K562 (cell line): ENCODE data around the gene OTOGL. TPM values are rescaled to one million over a fixed set of nuclear protein-coding genes. Genes with fewer than 3 reads are reported as not detected.

Experiments
- ATAC-seq: fragments of 200-7000 bp; cut with Tn5 transposase; 3 replicates; pipeline ENCODE4 v1.9.1; 2020; ENCODE audit warnings: moderate library complexity
- BruUV-seq: library from RNA; stranded (reverse); fragments of 400-500 nt; replicated peaks from 2 replicates; lab custom pipeline; 2021; lab: Mats Ljungman, UMichigan
- CTCF ChIA-PET: fragments of 300-600 bp; formaldehyde crosslinking; extraction: SDS; loops from one replicate; lab custom pipeline; 2021; ENCODE audit warnings: low intra/inter-chr PET ratio; lab: Yijun Ruan, JAX
- POLR2A ChIA-PET: fragments of 300-600, 350-650 bp; sonication (Branson Sonifier 250); formaldehyde crosslinking; extraction: SDS; loops from one replicate; lab custom pipeline; 2021; ENCODE audit warnings: antibody characterized with exemption, inconsistent platforms; lab: Yijun Ruan, JAX
- DNase-seq, 4 experiments: peaks; one replicate each; pipeline versions ENCODE4 v3.0.0 to v3.0.0-alpha.2; 2011 to 2018; ENCODE audit warnings: low spot score in 3 of 4, mixed read lengths in 3 of 4; ENCODE audit errors: extremely low read depth in 1 of 4
- FAIRE-seq: peaks from 2 replicates; lab custom pipeline; 2011; peaks lifted over from hg19 to GRCh38; lab: Jason Lieb, UNC
- H2AFZ ChIP-seq: 2 replicates; pipeline ENCODE4 v1.6.0; 2011; ENCODE audit warnings: low read depth, low read length, control low read depth, inconsistent platforms
- H3K27ac ChIP-seq: fragments of 200-600 bp; 3 replicates; pipeline ENCODE4 v1.8.0; 2011; ENCODE audit warnings: low read depth, mild to moderate bottlenecking, control low read depth, inconsistent platforms, low read length, moderate library complexity, mixed read lengths; ENCODE audit errors: extremely low read depth
- H3K27me3 ChIP-seq, 2 experiments: fragments of 300-600 bp in 1 of 2; 2 replicates in 1 of 2; 3 replicates in 1 of 2; pipeline versions ENCODE4 v1.6.0 to v1.8.0; 2011; ENCODE audit warnings: inconsistent platforms in 2 of 2, low read length in 2 of 2, mild to moderate bottlenecking in 1 of 2, mixed read lengths in 1 of 2, moderate library complexity in 1 of 2; ENCODE audit not compliant: control insufficient read depth in 2 of 2, insufficient read depth in 2 of 2
- H3K36me3 ChIP-seq: fragments of 300-600 bp; 3 replicates; pipeline ENCODE4 v1.8.0; 2011; ENCODE audit warnings: mild to moderate bottlenecking, low read length, inconsistent platforms; ENCODE audit not compliant: control insufficient read depth, insufficient read depth
- H3K4me1 ChIP-seq, 2 experiments: fragments of 200-600 bp in 1 of 2; replicated peaks in 1 of 2; 2 replicates in 1 of 2; 3 replicates in 1 of 2; pipeline versions ENCODE4 v1.5.1 to v1.8.0; 2011; ENCODE audit warnings: inconsistent platforms in 2 of 2, low read length in 2 of 2, mild to moderate bottlenecking in 1 of 2, mixed read lengths in 1 of 2, moderate library complexity in 1 of 2; ENCODE audit not compliant: control insufficient read depth in 2 of 2, insufficient read depth in 2 of 2
- H3K4me2 ChIP-seq: 2 replicates; pipeline ENCODE4 v1.6.1; 2011; ENCODE audit warnings: low read length, control low read depth, inconsistent platforms, mixed read lengths; ENCODE audit not compliant: insufficient read depth
- H3K4me3 ChIP-seq: fragments of 200-600 bp; sonication (generic), shearing (Covaris generic); 2 replicates; pipeline ENCODE4 v1.5.1; 2016; ENCODE audit warnings: control low read depth, inconsistent platforms
- H3K79me2 ChIP-seq: fragments of 200-600 bp; 3 replicates; pipeline ENCODE4 v1.8.0; 2011; ENCODE audit warnings: low read length, inconsistent platforms; ENCODE audit not compliant: control insufficient read depth, insufficient read depth
- H3K9ac ChIP-seq, 2 experiments: 2 replicates each; pipeline versions ENCODE4 v1.6.0 to v1.6.1; 2011; ENCODE audit warnings: low read depth in 2 of 2, low read length in 2 of 2, control low read depth in 1 of 2, inconsistent platforms in 1 of 2, mild to moderate bottlenecking in 1 of 2, mixed read lengths in 1 of 2; ENCODE audit not compliant: insufficient read depth in 1 of 2
- H3K9me1 ChIP-seq: one replicate; pipeline ENCODE4 v1.6.0; 2011; ENCODE audit warnings: inconsistent platforms, mild to moderate bottlenecking, low read length, moderate library complexity; ENCODE audit not compliant: control insufficient read depth, insufficient read depth
- H3K9me3 ChIP-seq: replicated peaks from 2 replicates; pipeline ENCODE4 v1.5.1; 2011; ENCODE audit warnings: low read depth, low read length, inconsistent platforms; ENCODE audit not compliant: control insufficient read depth, insufficient read depth
- H4K20me1 ChIP-seq: replicated peaks from 2 replicates; pipeline ENCODE4 v1.6.1; 2011; ENCODE audit warnings: low read length, inconsistent platforms, mixed read lengths; ENCODE audit not compliant: control insufficient read depth, insufficient read depth
- CBX1 ChIP-seq: sonication (generic); IDR thresholded peaks from 2 replicates; pipeline ENCODE4 v1.6.1; 2016; ENCODE audit warnings: antibody characterized with exemption, low read depth, mild to moderate bottlenecking
- CCNT2 ChIP-seq: IDR thresholded peaks from 2 replicates; pipeline ENCODE4 v1.6.1; 2011; ENCODE audit warnings: borderline replicate concordance, low read depth, mild to moderate bottlenecking, moderate library complexity, mixed read lengths, low read length; ENCODE audit not compliant: insufficient read length; ENCODE audit errors: extremely low read depth
- IRF2 ChIP-seq: sonication (generic); formaldehyde crosslinking; IDR thresholded peaks from 2 replicates; pipeline ENCODE4 v1.8.1; 2022; ENCODE audit warnings: mild to moderate bottlenecking, missing genetic modification reagents
- MEF2D ChIP-seq: conservative IDR thresholded peaks from 2 replicates; pipeline ENCODE4 v1.6.1; 2016; ENCODE audit warnings: low read depth, missing genetic modification characterization, missing compliant biosample characterization
- NFRKB ChIP-seq: fragments of 450-650 bp; IDR thresholded peaks from 2 replicates; pipeline ENCODE4 v1.6.1; 2016; ENCODE audit warnings: low read depth
- NRF1 ChIP-seq, 2 experiments: fragments of 450-650 bp; IDR thresholded peaks in 1 of 2; conservative IDR thresholded peaks in 1 of 2; 2 replicates each; pipeline ENCODE4 v1.6.1; 2014; ENCODE audit warnings: mild to moderate bottlenecking in 2 of 2
- POLR2B ChIP-seq: fragments of 450-650 bp; IDR thresholded peaks from 2 replicates; pipeline ENCODE4 v1.6.1; 2018; ENCODE audit warnings: low read depth; ENCODE audit not compliant: partially characterized antibody
- PRPF4 ChIP-seq: fragments of 200-400 bp; formaldehyde crosslinking; IDR thresholded peaks from one replicate; pipeline ENCODE4 v1.6.1; 2017; ENCODE audit warnings: low read length, low read depth, mild to moderate bottlenecking; ENCODE audit not compliant: insufficient read depth, poor library complexity, severe bottlenecking
- SAFB2 ChIP-seq: fragments of 200-400 bp; formaldehyde crosslinking; IDR thresholded peaks from 2 replicates; pipeline ENCODE4 v1.6.1; 2018; ENCODE audit warnings: borderline replicate concordance, low read length, low read depth, moderate library complexity; ENCODE audit not compliant: severe bottlenecking
- SAP30 ChIP-seq: fragments of 200-600 bp; sonication (generic); IDR thresholded peaks from 2 replicates; pipeline ENCODE4 v1.6.1; 2012; ENCODE audit warnings: borderline replicate concordance, low read depth, mild to moderate bottlenecking, moderate library complexity, low read length, control low read depth, inconsistent platforms; ENCODE audit not compliant: insufficient read depth, poor library complexity, severe bottlenecking
- ZNF175 ChIP-seq: fragments of 200-800 bp; sonication (Bioruptor generic); IDR thresholded peaks from 2 replicates; pipeline ENCODE4 v1.6.1; 2016; ENCODE audit warnings: low read depth, mild to moderate bottlenecking, missing genetic modification characterization, missing compliant biosample characterization
- WGBS: fragments of 100-300 bp; shearing (Covaris generic); methylation state at CpG from one replicate; pipeline ENCODE4 v1.1.6; 2016; ENCODE audit warnings: low coverage, mixed read lengths; ENCODE audit not compliant: insufficient coverage; ENCODE audit errors: missing lambda C conversion rate; 5-methylcytosine and 5-hydroxymethylcytosine counted together
- in situ Hi-C: fragments of 300-500 bp; cut with MboI; formaldehyde crosslinking; loops from 4 replicates; pipeline ENCODE4 v1.15.0; 2018; ENCODE audit warnings: inconsistent platforms, mixed read lengths
- intact Hi-C: fragments of 100-400 bp; cut with micrococcal nuclease; formaldehyde crosslinking; loops from 2 replicates; pipeline ENCODE4 v1.14.2; 2022
- polyA plus RNA-seq, 8 experiments: library from polyadenylated mRNA; depleted of rRNA in 4 of 8; stranded (reverse) in 5 of 8; unstranded in 3 of 8; fragments of >200 nt; fragmentation: Nextera tagmentation in 2 of 8; fragmentation: Illumina TruSeq in 1 of 8; extraction: Ambion mirVana in 2 of 8; extraction: Trizol in 1 of 8; gene quantifications; 2 replicates each; pipeline versions ENCODE4 v1.2.1 to v1.2.3, GENCODE V29; 2011 to 2014; ENCODE audit warnings: inconsistent platforms in 1 of 8, missing spikeins in 1 of 8
- total RNA-seq, 7 experiments: library from RNA; depleted of rRNA in 6 of 7; stranded (reverse); fragments of >200 nt in 6 of 7; fragmentation: Illumina TruSeq in 2 of 7; extraction: Trizol in 2 of 7; gene quantifications; 2 replicates each; pipeline versions ENCODE4 v1.2.1 to v1.2.3, GENCODE V29; 2011 to 2021; ENCODE audit warnings: low replicate concordance in 1 of 7

Gene OTOGL
- total and polyA plus RNA-seq, 9 of the 15 experiments (the other 6 are each of a cell fraction or from before 2014, with no cell fraction given) = 0.02 to 0.03 TPM; not detected in 7

DNA sequence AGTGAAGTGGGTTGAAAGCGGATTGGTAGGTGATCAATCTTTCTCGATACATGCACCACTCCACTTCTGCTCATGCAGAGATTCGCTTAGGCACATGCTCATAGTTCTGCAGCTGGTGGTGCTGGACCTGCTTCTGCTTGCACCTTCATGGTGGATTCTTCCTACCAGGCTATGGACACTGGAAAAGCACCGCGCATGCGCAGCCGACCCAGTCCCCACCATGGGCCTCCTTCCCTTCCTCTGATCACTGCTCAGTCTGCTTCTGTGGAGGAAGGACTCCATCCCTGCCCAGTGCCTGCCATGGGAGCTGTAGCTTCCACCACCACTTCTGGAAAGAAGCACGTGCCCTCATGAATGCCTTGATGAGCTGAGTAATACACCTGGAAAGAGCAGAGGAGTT, 282.9 kb downstream of the OTOGL start:
- no peak overlapping the region for H2AFZ ChIP-seq
- no peak overlapping the region for H3K27ac ChIP-seq
- no peaks in the 10 kb centered on the region for H3K79me2 ChIP-seq
- intact Hi-C loops = no loop called here
- no peak overlapping the region for H3K4me2 ChIP-seq
- FAIRE-seq (no peak), DNase-seq (no peak), ATAC-seq (no peak)
- in situ Hi-C loops = no loop called here
- no peaks in the 10 kb centered on the region for H3K9me1 ChIP-seq
- no peak overlapping the region for H3K9ac ChIP-seq
- no peaks in the 10 kb centered on the region for H4K20me1 ChIP-seq
- 3% methylated on average over 8 of the region's 8 CpGs for WGBS
- TF ChIP-seq NRF1 (conservative IDR thresholded peaks at IDR 0.05 in 1 of 2, IDR thresholded peaks at IDR 0.05 in 1 of 2) (peak; percentile 68 to 74), NFRKB (no peak)
- H3K36me3 ChIP-seq = no peaks in the 10 kb centered on the region
- no peaks in the 10 kb centered on the region for H3K27me3 ChIP-seq
- POLR2A ChIA-PET = no interaction called here
- no peaks in the 10 kb centered on the region for H3K4me1 ChIP-seq
- H3K4me3 ChIP-seq = no peak overlapping the region
- no peaks in the 10 kb centered on the region for H3K9me3 ChIP-seq
- CTCF ChIA-PET = interaction anchor here (0.7 kb wide), 1 partner anchor 97 kb away, joined by 3 read pairs; no protein-coding TSS in a partner anchor
- BruUV-seq = no TSS peak

- intact Hi-C loops = no loop called here
- Histone ChIP-seq H3K9me3 (no peaks in the 10 kb centered on the region; the same call in 1 of the 2 replicates), H3K4me1 (no peaks in the 10 kb centered on the region), H3K4me3 (no peak overlapping the region), H3K4me2 (no peak overlapping the region), H3K36me3 (no peaks in the 10 kb centered on the region), H2AFZ (no peak overlapping the region), H4K20me1 (no peaks in the 10 kb centered on the region), H3K27me3 (no peaks in the 10 kb centered on the region)
- no TSS peak for BruUV-seq
- POLR2A ChIA-PET = no interaction called here
- no peak for DNase-seq
- WGBS = 1% methylated on average over 19 of the region's 20 CpGs
- no peak for TF ChIP-seq ZNF175 (CRISPR knock-in tag)
- TF ChIP-seq CCNT2 = no peak
- no peak for TF ChIP-seq CBX1
- TF ChIP-seq SAP30 = no peak
- TF ChIP-seq IRF2 (CRISPR knock-in tag) = no peak
- no peak for TF ChIP-seq SAFB2
- TF ChIP-seq PRPF4 = no peak
- TF ChIP-seq POLR2B = no peak
- no peak for TF ChIP-seq MEF2D (tag)
- TF ChIP-seq, all 486 proteins: peak for 0
- FAIRE-seq = no peak
- Histone ChIP-seq H3K79me2 (no peaks in the 10 kb centered on the region), H3K27ac (no peak overlapping the region), H3K9ac (no peak overlapping the region), H3K9me1 (no peaks in the 10 kb centered on the region)
- in situ Hi-C loops = no loop called here
- CTCF ChIA-PET = no interaction called here
- no peak for ATAC-seq
Measured at GRCh38 chr12:80400571-80400991, 301.2 kb downstream of the OTOGL start.
